Common myeloid progenitor, CD34-positive (primary cell): ENCODE results near the gene ATAT1.

ENCODE experiments used
- CTCF ChIA-PET: fragments of 350-600 bp; sonication (Branson Sonifier 250); formaldehyde crosslinking; loops from one replicate; lab custom pipeline; 2021; ENCODE audit warnings: antibody characterized with exemption; lab: Charles Lee
- POLR2A ChIA-PET: fragments of 350-600 bp; sonication (Branson Sonifier 250); formaldehyde crosslinking; loops from one replicate; lab custom pipeline; 2021; ENCODE audit warnings: antibody characterized with exemption; lab: Charles Lee
- DNase-seq, 3 donors: peaks; one replicate each; pipeline versions ENCODE4 v3.0.0 to v3.0.0-alpha.2; 2013
- H3K27ac ChIP-seq, 2 experiments: 1 replicate in 1 of 2; 2 replicates in 1 of 2; pipeline ENCODE4 v1.7.0; 2013; ENCODE audit warnings: inconsistent platforms in 2 of 2, low read length in 2 of 2, mild to moderate bottlenecking in 2 of 2, low read depth in 1 of 2, moderate library complexity in 1 of 2; ENCODE audit not compliant: severe bottlenecking in 2 of 2, insufficient read depth in 1 of 2, poor library complexity in 1 of 2
- H3K27me3 ChIP-seq, 5 experiments: replicated peaks in 2 of 5; 1 replicate in 3 of 5; 2 replicates in 2 of 5; pipeline versions ENCODE4 v1.6.1 to v1.7.0; 2013; ENCODE audit warnings: low read length in 4 of 5, mild to moderate bottlenecking in 2 of 5, moderate library complexity in 2 of 5, inconsistent platforms in 1 of 5; ENCODE audit not compliant: insufficient read depth in 5 of 5, control insufficient read depth in 4 of 5
- H3K36me3 ChIP-seq, 4 experiments: 1 replicate in 2 of 4; 2 replicates in 2 of 4; pipeline versions ENCODE4 v1.6.1 to v1.7.0; 2013; ENCODE audit warnings: low read length in 3 of 4, control low read depth in 1 of 4, mild to moderate bottlenecking in 1 of 4; ENCODE audit not compliant: control insufficient read depth in 4 of 4, insufficient read depth in 4 of 4
- H3K4me1 ChIP-seq, 4 experiments: 1 replicate in 3 of 4; 2 replicates in 1 of 4; pipeline versions ENCODE4 v1.6.1 to v1.7.1; 2013; ENCODE audit warnings: low read length in 3 of 4, mild to moderate bottlenecking in 3 of 4, control low read depth in 1 of 4, inconsistent platforms in 1 of 4, moderate library complexity in 1 of 4; ENCODE audit not compliant: control insufficient read depth in 4 of 4, insufficient read depth in 4 of 4; ENCODE audit errors: control extremely low read depth in 1 of 4
- H3K4me3 ChIP-seq, 7 experiments: 1 replicate in 4 of 7; 2 replicates in 3 of 7; pipeline versions ENCODE4 v1.5.1 to v1.7.0; 2013; ENCODE audit warnings: mild to moderate bottlenecking in 7 of 7, low read length in 6 of 7, moderate library complexity in 6 of 7, inconsistent platforms in 2 of 7, low read depth in 2 of 7, control low read depth in 1 of 7; ENCODE audit not compliant: insufficient read depth in 4 of 7, control insufficient read depth in 1 of 7; ENCODE audit errors: extremely low read depth in 1 of 7
- H3K9me3 ChIP-seq, 5 experiments: 1 replicate in 4 of 5; 2 replicates in 1 of 5; pipeline versions ENCODE4 v1.6.1 to v1.7.1; 2013; ENCODE audit warnings: low read length in 4 of 5, mild to moderate bottlenecking in 2 of 5, inconsistent platforms in 1 of 5, low read depth in 1 of 5, moderate library complexity in 1 of 5; ENCODE audit not compliant: control insufficient read depth in 4 of 5, insufficient read depth in 2 of 5; ENCODE audit errors: control extremely low read depth in 1 of 5
- WGBS: methylation state at CpG from one replicate; pipeline ENCODE4 v1.1.5; 2013; ENCODE audit not compliant: insufficient coverage; 5-methylcytosine and 5-hydroxymethylcytosine counted together

ATAT1 gene

GRCh38 chr6:30685157-30686008, 58.7 kb downstream of the ATAT1 start:
- Histone ChIP-seq H3K4me3 (peak overlapping the region; percentile 45 to 96 (median 88)), H3K27ac (peak overlapping the region; percentile 68 to 94), H3K27me3 (no peaks in the 10 kb centered on the region), H3K36me3 (peaks cover 0 to 16% (median 2%) of the 10 kb centered on the region in 4 experiments), H3K4me1 (peaks cover 16 to 87% (median 84%) of the 10 kb centered on the region in 4 experiments), H3K9me3 (no peaks in the 10 kb centered on the region)
- ChIA-PET POLR2A (interaction anchor here (1.0 to 7.4 kb wide), 2 partner anchors 36 to 68 kb away, joined by 3 to 56 read pairs; partner anchors contain the start of genes PPP1R10 and TUBB), CTCF (interaction anchor here (0.6 to 18.0 kb wide), 3 partner anchors 9 to 37 kb away, joined by 3 to 622 read pairs (median 4); partner anchors contain the start of genes MDC1 and TUBB)
- DNase-seq = no peak
- 41% methylated on average over 18 of the region's 29 CpGs for WGBS

GRCh38 chr6:30686009-30686907, 59.6 kb downstream of the ATAT1 start, which contains the start of gene PPP1R18:
PPP1R18 (minus strand) TSS chr6:30686645; CDS start chr6:30686018, 627 bp downstream.
- POLR2A ChIA-PET = interaction anchor here (7.4 kb wide), 1 partner anchor 35 kb away, joined by 56 read pairs; the partner anchor contains the start of gene TUBB
- Histone ChIP-seq H3K27ac (peak within 1 kb of the TSS; percentile 68 to 94), H3K36me3 (peaks cover 0 to 10% (median 1%) of the 10 kb centered on the region in 4 experiments), H3K4me1 (peaks cover 17 to 83% (median 80%) of the 10 kb centered on the region in 4 experiments), H3K27me3 (no peaks in the 10 kb centered on the region), H3K9me3 (no peaks in the 10 kb centered on the region), H3K4me3 (peak within 1 kb of the TSS; percentile 85 to 96 (median 89))
- CTCF ChIA-PET = interaction anchor here (0.6 to 18.0 kb wide), 2 partner anchors 12 to 36 kb away, joined by 4 to 622 read pairs; partner anchors contain the start of genes MDC1 and TUBB
- WGBS = under 1% methylated on average over 31 of the region's 41 CpGs
- DNase-seq = peak in 2 of 3 donors; percentile 68 to 72

GRCh38 chr6:30686908-30687658, 60.4 kb downstream of the ATAT1 start:
- H3K27ac ChIP-seq = peak overlapping the region; percentile 66 to 94
- peak; percentile 59 to 84 (median 78) for DNase-seq
- H3K4me3 ChIP-seq = peak overlapping the region; percentile 85 to 96 (median 89)
- peaks cover 0 to 9% (median 0%) of the 10 kb centered on the region in 4 experiments for H3K36me3 ChIP-seq
- H3K4me1 ChIP-seq = peaks cover 16 to 77% (median 73%) of the 10 kb centered on the region in 4 experiments
- CTCF ChIA-PET = interaction anchor here (1.8 to 5.2 kb wide), 2 partner anchors 7 to 18 kb away, joined by 6 to 37 read pairs; no protein-coding TSS in a partner anchor
- POLR2A ChIA-PET = interaction anchor here (0.6 to 1.7 kb wide), 3 partner anchors 22 to 34 kb away, joined by 3 to 13 read pairs (median 4); partner anchors contain the start of genes MDC1 and TUBB
- no peaks in the 10 kb centered on the region for H3K9me3 ChIP-seq
- WGBS = 0% methylated on average over 47 of the region's 52 CpGs
- H3K27me3 ChIP-seq = no peaks in the 10 kb centered on the region

- peak overlapping the region; percentile 50 to 94 for H3K27ac ChIP-seq
- H3K4me1 ChIP-seq = peaks cover 16 to 71% (median 65%) of the 10 kb centered on the region in 4 experiments
- ChIA-PET POLR2A (interaction anchor here (0.6 to 1.7 kb wide), 5 partner anchors 17 to 33 kb away, joined by 3 to 13 read pairs (median 3); partner anchors contain the start of genes MDC1 and TUBB), CTCF (interaction anchor here (1.2 to 5.2 kb wide), 9 partner anchors 8 to 143 kb away, joined by 3 to 37 read pairs (median 4); partner anchors contain the start of genes MDC1 and TUBB)
- no peaks in the 10 kb centered on the region for H3K27me3 ChIP-seq
- peaks cover 0 to 9% (median 0%) of the 10 kb centered on the region in 4 experiments for H3K36me3 ChIP-seq
- H3K9me3 ChIP-seq = no peaks in the 10 kb centered on the region
- 25% methylated on average over 17 of the region's 22 CpGs for WGBS
- H3K4me3 ChIP-seq = peak overlapping the region; percentile 85 to 96 (median 89)
- no peak for DNase-seq
These were observed 61.2 kb downstream of the ATAT1 start for GRCh38 chr6:30687659-30688431.

DNA sequence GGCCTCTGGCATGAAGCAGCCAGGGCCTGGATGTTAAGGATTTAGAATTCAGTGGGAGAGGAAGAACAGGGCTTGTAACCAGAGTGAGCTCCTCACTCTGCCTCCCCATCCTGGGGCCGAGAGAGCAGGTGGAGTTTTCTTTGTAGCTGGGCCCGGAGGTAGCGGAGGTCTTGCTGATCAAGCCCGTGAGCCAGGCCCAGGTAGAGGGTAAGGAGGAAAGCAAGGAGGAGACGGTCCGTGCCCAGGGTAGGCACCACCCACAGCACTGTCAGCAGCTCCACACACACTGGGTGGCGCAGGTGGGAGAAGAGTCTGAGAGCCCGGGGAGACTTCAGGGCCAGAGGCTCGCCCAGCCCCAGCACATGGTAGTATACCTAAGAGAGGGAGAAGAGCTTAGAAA, 61.9 kb downstream of the ATAT1 start:
- Histone ChIP-seq H3K4me3 (peak overlapping the region in 4 of 7 experiments; percentile 87 to 96 (median 89)), H3K27ac (no peak overlapping the region), H3K4me1 (peaks cover 16 to 64% (median 58%) of the 10 kb centered on the region in 4 experiments), H3K9me3 (no peaks in the 10 kb centered on the region), H3K36me3 (peaks cover 0 to 9% (median 0%) of the 10 kb centered on the region in 4 experiments), H3K27me3 (no peaks in the 10 kb centered on the region)
- no peak for DNase-seq
- ChIA-PET CTCF (interaction anchor here (0.9 to 5.2 kb wide), 11 partner anchors 9 to 144 kb away, joined by 3 to 37 read pairs (median 4); partner anchors contain the start of genes MDC1 and TUBB), POLR2A (interaction anchor here (0.5 to 1.7 kb wide), 4 partner anchors 16 to 110 kb away, joined by 3 to 13 read pairs (median 3); partner anchors contain the start of gene TUBB)
- WGBS = 100% methylated on average over 3 of the region's 9 CpGs
